Left ventricle myocardium superior (tissue), 1 donor: ENCODE results near the gene CCNE1. TPM values are rescaled to one million over a fixed set of nuclear protein-coding genes. Genes with fewer than 3 reads are reported as not detected.
A peak's percentile ranks its signal among the peaks of the same experiment; 100 is the strongest.

Experiments
- ATAC-seq: fragments of 200-7000 bp; cut with Tn5 transposase; one replicate; pipeline ENCODE4 v1.9.1; 2020; ENCODE audit warnings: mild to moderate bottlenecking, moderate library complexity
- DNase-seq: peaks from one replicate; pipeline ENCODE4 v3.0.0-alpha.2; 2020
- intact Hi-C: fragments of 100-400 bp; cut with micrococcal nuclease; formaldehyde crosslinking; loops from one replicate; pipeline ENCODE4 v1.11.0; 2022
- total RNA-seq: library from RNA; stranded (reverse); fragmentation: NEBNext Ultra II Directional; extraction: Animal tissue kit (Norgen Biotek cat#: 25700); gene quantifications from one replicate; pipeline ENCODE4 v1.2.1, GENCODE V29; 2021
- donor health status: DM: no; HTN: yes; CAD: no; lungs with severe emphysema.

The CCNE1 gene
- total RNA-seq, 1 donor from 2014 or later, result 3.3 TPM

- intact Hi-C loops, result no loop called here
- no peak for DNase-seq
- no peak for ATAC-seq
Measured at GRCh38 chr19:29861574-29861973, 49.8 kb downstream of the CCNE1 start.

GRCh38 chr19:29866011-29866410, 54.2 kb downstream of the CCNE1 start:
- intact Hi-C loops, result no loop called here
- DNase-seq, result no peak
- ATAC-seq, result no peak

- DNase-seq, result no peak
- no peak for ATAC-seq
- intact Hi-C loops, result no loop called here
Measured at GRCh38 chr19:29867984-29868383, 56.2 kb downstream of the CCNE1 start.

GRCh38 chr19:29871143-29871542, 59.4 kb downstream of the CCNE1 start:
- DNase-seq, result no peak
- no peak for ATAC-seq
- intact Hi-C loops, result loop anchor here (5.0 kb wide), 1 partner anchor 99 kb away; no protein-coding TSS in a partner anchor

- intact Hi-C loops, result loop anchor here (5.0 kb wide), 1 partner anchor 100 kb away; no protein-coding TSS in a partner anchor
- peak; percentile 44 for ATAC-seq
- DNase-seq, result no peak
Measured at GRCh38 chr19:29872224-29872731, 60.5 kb downstream of the CCNE1 start.

- ATAC-seq (peak; percentile 86), DNase-seq (peak; percentile 73)
- intact Hi-C loops, result loop anchor here (5.0 kb wide), 1 partner anchor 101 kb away; no protein-coding TSS in a partner anchor
Measured at GRCh38 chr19:29873024-29873800, 61.4 kb downstream of the CCNE1 start.

Other genes with a start within 250 kb of the CCNE1 start
- gene POP4, start 205.7 kb upstream of the CCNE1 start, total RNA-seq, result 46.9 TPM
- gene PLEKHF1, start 146.5 kb upstream of the CCNE1 start, total RNA-seq, result 44.7 TPM
- gene C19orf12, start 96.7 kb upstream of the CCNE1 start, total RNA-seq, result 57.0 TPM
- 42.4 TPM for gene URI1, start 130.2 kb downstream of the CCNE1 start, total RNA-seq